Measurements from ENCODE around the gene PAXX. TPM values are rescaled to one million over a fixed set of nuclear protein-coding genes. Genes with fewer than 3 reads are reported as not detected.
A peak's percentile ranks its signal among the peaks of the same experiment; 100 is the strongest.

The PAXX gene
- total RNA-seq, 1 donor, result 16.6 TPM

DNA sequence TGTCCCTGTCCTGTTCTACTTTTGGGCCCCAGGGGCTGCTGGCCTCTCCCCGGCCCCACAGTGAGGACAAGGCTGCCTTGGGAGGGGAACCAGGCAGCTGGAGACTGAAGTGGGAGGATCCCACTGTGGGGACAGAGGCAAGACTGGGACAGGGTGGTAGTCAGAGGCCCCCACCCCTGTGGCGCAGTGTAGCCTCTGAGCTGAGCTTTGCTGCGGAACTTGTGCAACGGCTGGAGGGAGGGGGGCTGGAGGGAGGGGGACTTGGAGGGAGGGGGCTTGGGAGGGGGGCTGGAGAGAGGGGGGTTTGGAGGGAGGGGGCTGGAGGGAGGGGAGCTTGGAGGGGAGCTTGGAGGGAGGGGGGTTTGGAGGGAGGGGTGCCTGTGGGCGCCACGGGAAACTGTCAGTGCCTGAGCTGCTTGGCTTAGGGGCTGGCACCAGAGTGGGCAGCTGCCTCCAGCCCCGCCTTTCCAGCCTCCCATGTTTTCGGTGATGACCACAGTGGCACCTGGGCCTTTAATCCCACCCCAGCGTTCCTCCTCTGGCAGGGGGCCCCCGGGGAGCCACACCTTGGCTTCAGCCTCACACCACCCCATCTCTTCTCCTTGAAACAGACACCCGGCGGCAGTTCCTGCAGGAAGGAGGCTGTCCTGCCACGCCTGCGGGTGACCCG lies 42.0 kb downstream of the PAXX start:
- Histone ChIP-seq H4K20me1 (ENCODE audit: insufficient read depth, low read length) (peaks cover 5% of the 10 kb centered on the region), H3K4me2 (ENCODE audit: insufficient read depth, low read length) (no peak overlapping the region), H3K36me3 (ENCODE audit: insufficient read depth, low read length) (peaks cover 2% of the 10 kb centered on the region), H3K79me2 (ENCODE audit: insufficient read depth, low read length) (no peaks in the 10 kb centered on the region), H3K9me3 (ENCODE audit: low read depth, low read length) (no peaks in the 10 kb centered on the region), H3K27me3 (ENCODE audit: insufficient read depth, low read length) (no peaks in the 10 kb centered on the region), H2AFZ (ENCODE audit: low read length) (no peak overlapping the region), H3K4me1 (ENCODE audit: insufficient read depth, low read length) (peaks cover under 1% of the 10 kb centered on the region), H3K27ac (ENCODE audit: low read depth, low read length) (no peak overlapping the region), H3K4me3 (ENCODE audit: insufficient read depth, low read length) (no peak overlapping the region)
- DNase-seq (ENCODE audit: insufficient read length, low spot score, missing footprints), result no peak
- TF ChIP-seq, protein P1, sequence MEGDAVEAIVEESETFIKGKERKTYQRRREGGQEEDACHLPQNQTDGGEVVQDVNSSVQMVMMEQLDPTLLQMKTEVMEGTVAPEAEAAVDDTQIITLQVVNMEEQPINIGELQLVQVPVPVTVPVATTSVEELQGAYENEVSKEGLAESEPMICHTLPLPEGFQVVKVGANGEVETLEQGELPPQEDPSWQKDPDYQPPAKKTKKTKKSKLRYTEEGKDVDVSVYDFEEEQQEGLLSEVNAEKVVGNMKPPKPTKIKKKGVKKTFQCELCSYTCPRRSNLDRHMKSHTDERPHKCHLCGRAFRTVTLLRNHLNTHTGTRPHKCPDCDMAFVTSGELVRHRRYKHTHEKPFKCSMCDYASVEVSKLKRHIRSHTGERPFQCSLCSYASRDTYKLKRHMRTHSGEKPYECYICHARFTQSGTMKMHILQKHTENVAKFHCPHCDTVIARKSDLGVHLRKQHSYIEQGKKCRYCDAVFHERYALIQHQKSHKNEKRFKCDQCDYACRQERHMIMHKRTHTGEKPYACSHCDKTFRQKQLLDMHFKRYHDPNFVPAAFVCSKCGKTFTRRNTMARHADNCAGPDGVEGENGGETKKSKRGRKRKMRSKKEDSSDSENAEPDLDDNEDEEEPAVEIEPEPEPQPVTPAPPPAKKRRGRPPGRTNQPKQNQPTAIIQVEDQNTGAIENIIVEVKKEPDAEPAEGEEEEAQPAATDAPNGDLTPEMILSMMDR (IDR thresholded peaks at IDR 0.05; ENCODE audit: extremely low read depth, low read depth, low read length), result no peak

DNA sequence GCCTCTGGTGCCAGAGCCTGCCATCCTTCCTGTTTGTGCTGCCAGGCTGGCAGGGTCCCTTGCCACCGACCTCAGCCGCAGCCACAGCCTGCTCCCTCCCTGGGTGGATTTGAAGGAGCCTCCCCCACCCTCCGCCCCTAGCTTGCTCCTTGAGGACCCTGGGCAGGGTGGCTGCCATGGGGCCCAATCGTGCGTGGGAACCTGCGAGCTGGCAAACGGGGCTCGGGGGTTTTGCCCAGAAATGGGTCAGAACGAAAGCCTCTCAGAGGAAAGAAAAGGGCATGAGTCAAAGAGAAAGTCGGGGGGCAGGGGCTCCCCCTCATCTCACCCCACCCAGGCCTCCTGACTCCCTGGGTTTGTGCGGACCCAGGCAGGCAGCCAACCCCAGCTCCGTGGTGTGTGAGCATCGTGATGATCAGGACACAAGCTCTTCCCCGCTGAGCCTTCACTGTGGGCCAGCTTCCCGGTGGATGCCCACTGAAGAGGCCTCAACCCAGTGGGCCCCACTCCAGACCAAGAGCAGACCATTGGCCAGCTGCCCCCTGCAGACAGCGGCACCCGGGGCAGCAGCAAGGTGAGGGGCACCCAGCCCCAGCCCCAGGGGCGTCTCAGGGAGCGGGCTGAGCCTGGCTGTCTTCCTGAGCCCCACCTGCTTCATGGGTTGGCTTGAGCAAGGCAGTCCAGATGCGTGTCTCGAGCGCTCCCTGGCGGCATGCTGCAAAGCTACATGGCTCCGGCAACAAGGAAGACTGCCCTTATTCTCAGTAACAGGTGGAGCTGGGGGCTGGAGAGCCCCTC lies 42.7 kb downstream of the PAXX start:
- H3K27me3 ChIP-seq (ENCODE audit: insufficient read depth, low read length), result no peaks in the 10 kb centered on the region
- no peaks in the 10 kb centered on the region for H3K4me1 ChIP-seq (ENCODE audit: insufficient read depth, low read length)
- no peak overlapping the region for H3K4me3 ChIP-seq (ENCODE audit: insufficient read depth, low read length)
- H3K4me2 ChIP-seq (ENCODE audit: insufficient read depth, low read length), result peak overlapping the region; percentile 44
- no peak overlapping the region for H2AFZ ChIP-seq (ENCODE audit: low read length)
- no peaks in the 10 kb centered on the region for H3K9me3 ChIP-seq (ENCODE audit: low read depth, low read length)
- H4K20me1 ChIP-seq (ENCODE audit: insufficient read depth, low read length), result peaks cover 3% of the 10 kb centered on the region
- DNase-seq (ENCODE audit: insufficient read length, low spot score, missing footprints), result peak; percentile 99
- no peak overlapping the region for H3K27ac ChIP-seq (ENCODE audit: low read depth, low read length)
- H3K79me2 ChIP-seq (ENCODE audit: insufficient read depth, low read length), result no peaks in the 10 kb centered on the region
- TF ChIP-seq, protein P1 (IDR thresholded peaks at IDR 0.05; ENCODE audit: extremely low read depth, low read depth, low read length), result peak; percentile 88
- H3K36me3 ChIP-seq (ENCODE audit: insufficient read depth, low read length), result peaks cover 5% of the 10 kb centered on the region

DNA sequence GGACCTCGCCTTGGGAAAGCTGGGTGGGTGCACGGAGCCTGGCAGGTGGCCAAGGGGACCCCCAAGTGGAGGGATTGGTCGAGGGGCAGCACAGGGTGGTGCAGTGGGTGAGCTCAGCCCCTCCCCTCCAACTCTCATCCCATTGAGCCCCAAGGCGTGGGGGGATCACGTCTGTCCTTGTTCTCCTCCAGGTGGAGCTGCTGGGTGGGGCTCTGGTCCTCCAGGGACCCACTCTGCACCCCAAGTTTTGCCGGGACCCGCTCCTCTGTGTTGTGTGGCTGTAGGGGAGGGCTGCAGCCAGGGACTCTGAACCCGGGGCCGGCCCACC lies 43.2 kb downstream of the PAXX start:
- DNase-seq (ENCODE audit: insufficient read length, low spot score, missing footprints), result no peak
- H3K9me3 ChIP-seq (ENCODE audit: low read depth, low read length), result no peaks in the 10 kb centered on the region
- no peak overlapping the region for H2AFZ ChIP-seq (ENCODE audit: low read length)
- no peak overlapping the region for H3K27ac ChIP-seq (ENCODE audit: low read depth, low read length)
- no peak overlapping the region for H3K4me2 ChIP-seq (ENCODE audit: insufficient read depth, low read length)
- no peaks in the 10 kb centered on the region for H3K27me3 ChIP-seq (ENCODE audit: insufficient read depth, low read length)
- peaks cover 3% of the 10 kb centered on the region for H4K20me1 ChIP-seq (ENCODE audit: insufficient read depth, low read length)
- H3K4me3 ChIP-seq (ENCODE audit: insufficient read depth, low read length), result no peak overlapping the region
- TF ChIP-seq, protein P1 (IDR thresholded peaks at IDR 0.05; ENCODE audit: extremely low read depth, low read depth, low read length), result peak; percentile 26
- no peaks in the 10 kb centered on the region for H3K79me2 ChIP-seq (ENCODE audit: insufficient read depth, low read length)
- H3K4me1 ChIP-seq (ENCODE audit: insufficient read depth, low read length), result no peaks in the 10 kb centered on the region
- H3K36me3 ChIP-seq (ENCODE audit: insufficient read depth, low read length), result peaks cover 5% of the 10 kb centered on the region

DNA sequence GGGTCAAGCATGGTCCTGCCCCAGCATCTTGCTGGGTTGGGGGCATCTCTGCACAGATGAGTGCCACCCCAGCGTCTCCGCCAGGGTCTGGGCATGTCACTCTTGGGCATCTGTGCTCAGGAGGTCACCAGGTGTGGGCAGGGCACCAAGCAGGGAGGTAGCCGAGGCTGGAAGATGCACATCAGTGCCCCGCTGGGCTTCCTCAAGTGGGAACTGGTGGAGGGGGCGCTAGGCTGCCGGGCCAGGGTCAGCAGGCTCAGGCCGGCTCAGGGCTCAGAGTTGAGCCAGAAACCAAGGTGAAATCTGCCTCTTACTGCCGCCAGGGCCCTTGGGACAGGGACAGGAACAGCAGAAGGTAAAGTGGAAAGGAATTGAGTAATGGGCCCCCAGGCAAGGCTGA lies 43.7 kb downstream of the PAXX start:
- no peak overlapping the region for H3K4me3 ChIP-seq (ENCODE audit: insufficient read depth, low read length)
- H4K20me1 ChIP-seq (ENCODE audit: insufficient read depth, low read length), result peaks cover 3% of the 10 kb centered on the region
- DNase-seq (ENCODE audit: insufficient read length, low spot score, missing footprints), result no peak
- H3K4me1 ChIP-seq (ENCODE audit: insufficient read depth, low read length), result no peaks in the 10 kb centered on the region
- H3K36me3 ChIP-seq (ENCODE audit: insufficient read depth, low read length), result peaks cover 5% of the 10 kb centered on the region
- H2AFZ ChIP-seq (ENCODE audit: low read length), result no peak overlapping the region
- H3K27me3 ChIP-seq (ENCODE audit: insufficient read depth, low read length), result no peaks in the 10 kb centered on the region
- TF ChIP-seq, protein P1 (IDR thresholded peaks at IDR 0.05; ENCODE audit: extremely low read depth, low read depth, low read length), result no peak
- H3K9me3 ChIP-seq (ENCODE audit: low read depth, low read length), result no peaks in the 10 kb centered on the region
- no peak overlapping the region for H3K27ac ChIP-seq (ENCODE audit: low read depth, low read length)
- H3K4me2 ChIP-seq (ENCODE audit: insufficient read depth, low read length), result no peak overlapping the region
- H3K79me2 ChIP-seq (ENCODE audit: insufficient read depth, low read length), result no peaks in the 10 kb centered on the region

All from osteoblast (primary cell).